T-cell (primary cell): ENCODE results near the gene COL25A1. TPM values are rescaled to one million over a fixed set of nuclear protein-coding genes. Genes with fewer than 3 reads are reported as not detected.

Experiments used
- ATAC-seq, 4 experiments: fragments of 200-7000 bp in 3 of 4; fragments of 150-1000 bp in 1 of 4; cut with Tn5 transposase; replicated peaks in 1 of 4; 1 replicate in 3 of 4; 2 replicates in 1 of 4; pipeline ENCODE4 v1.10.0; 2021; ENCODE audit warnings: moderate library complexity in 3 of 4, mild to moderate bottlenecking in 2 of 4, moderate number of reproducible peaks in 1 of 4
- CTCF ChIA-PET, 2 donors: fragments of 300-600 bp; sonication (Branson Sonifier 250); formaldehyde crosslinking; loops; one replicate each; lab custom pipeline; 2022; ENCODE audit warnings: antibody characterized with exemption in 2 of 2; lab: Charles Lee
- POLR2A ChIA-PET, 2 donors: fragments of 300-600 bp; sonication (Branson Sonifier 250); formaldehyde crosslinking; loops; one replicate each; lab custom pipeline; 2022; ENCODE audit warnings: antibody characterized with exemption in 2 of 2; lab: Charles Lee
- DNase-seq, 35 experiments: peaks; one replicate each; pipeline versions ENCODE4 v3.0.0 to v3.0.0-alpha.2; 2013 to 2023
- H3K27ac ChIP-seq: one replicate; pipeline ENCODE4 v1.5.1; 2013; ENCODE audit warnings: low read length
- H3K27me3 ChIP-seq, 2 experiments: replicated peaks in 1 of 2; 1 replicate in 1 of 2; 2 replicates in 1 of 2; pipeline versions ENCODE4 v1.6.1 to v1.7.0; 2013; ENCODE audit warnings: low read length in 1 of 2, mixed read lengths in 1 of 2; ENCODE audit not compliant: control insufficient read depth in 2 of 2, insufficient read depth in 2 of 2; ENCODE audit errors: extremely low read depth in 1 of 2
- H3K36me3 ChIP-seq, 2 donors: 1 replicate in 1 of 2; 2 replicates in 1 of 2; pipeline versions ENCODE4 v1.6.1 to v1.7.0; 2013; ENCODE audit warnings: low read length in 1 of 2; ENCODE audit not compliant: control insufficient read depth in 2 of 2, insufficient read depth in 1 of 2; ENCODE audit errors: extremely low read depth in 1 of 2
- H3K4me1 ChIP-seq, 2 experiments: 1 replicate in 1 of 2; 2 replicates in 1 of 2; pipeline versions ENCODE4 v1.6.1 to v1.7.0; 2013; ENCODE audit warnings: low read length in 2 of 2, mixed read lengths in 1 of 2; ENCODE audit not compliant: insufficient read depth in 2 of 2, control insufficient read depth in 1 of 2; ENCODE audit errors: extremely low read depth in 1 of 2
- H3K4me3 ChIP-seq, 2 donors: 1 replicate in 1 of 2; 2 replicates in 1 of 2; pipeline versions ENCODE4 v1.5.1 to v1.7.0; 2013; ENCODE audit warnings: mild to moderate bottlenecking in 2 of 2, low read length in 1 of 2, moderate library complexity in 1 of 2; ENCODE audit not compliant: control insufficient read depth in 1 of 2; ENCODE audit errors: extremely low read depth in 1 of 2
- H3K9me3 ChIP-seq: 2 replicates; pipeline ENCODE4 v1.7.0; 2013
- H3K27ac Mint-ChIP-seq, 2 donors: one replicate each; pipeline ENCODE4 v1.8.0; 2020 to 2021; ENCODE audit warnings: mild to moderate bottlenecking in 2 of 2, mixed read lengths in 2 of 2
- H3K27me3 Mint-ChIP-seq, 2 donors: one replicate each; pipeline ENCODE4 v1.8.0; 2021 to 2022; ENCODE audit warnings: mixed read lengths in 2 of 2
- H3K36me3 Mint-ChIP-seq: one replicate; pipeline ENCODE4 v1.8.0; 2021; ENCODE audit warnings: mixed read lengths
- H3K4me1 Mint-ChIP-seq, 3 donors: one replicate each; pipeline ENCODE4 v1.8.0; 2020 to 2022; ENCODE audit warnings: mixed read lengths in 3 of 3, mild to moderate bottlenecking in 1 of 3
- H3K4me3 Mint-ChIP-seq, 3 donors: one replicate each; pipeline ENCODE4 v1.8.0; 2020 to 2022; ENCODE audit warnings: mild to moderate bottlenecking in 3 of 3, mixed read lengths in 3 of 3, moderate library complexity in 3 of 3
- H3K9me3 Mint-ChIP-seq, 3 donors: one replicate each; pipeline ENCODE4 v1.8.0; 2020 to 2022; ENCODE audit warnings: mixed read lengths in 3 of 3
- WGBS: methylation state at CpG from one replicate; pipeline ENCODE4 v1.1.5; 2013; ENCODE audit warnings: missing lambda C conversion rate; ENCODE audit not compliant: insufficient coverage; 5-methylcytosine and 5-hydroxymethylcytosine counted together
- total RNA-seq, 35 experiments: library from RNA in 6 of 35; stranded (reverse) in 6 of 35; fragments of 120-200 nt in 1 of 35; gene quantifications; one replicate each; pipeline versions ENCODE4 v1.2.1 to v1.2.4 and lab custom pipeline; 2013 to 2026

COL25A1 gene
- total RNA-seq, 5 donors from 2014 or later (not counting 1 experiment from before 2014, with no cell fraction given), result 0.53 to 0.56 TPM; not detected in 3

GRCh38 chr4:109323348-109323747 is 20.9 kb upstream of the COL25A1 start:
- POLR2A ChIA-PET, result no interaction called here
- ATAC-seq, result no peak

GRCh38 chr4:109321232-109321631 is 18.8 kb upstream of the COL25A1 start:
- H3K9me3 ChIP-seq, result no peaks in the 10 kb centered on the region
- no peak overlapping the region for H3K27ac Mint-ChIP-seq
- peaks cover 0 to 8% of the 10 kb centered on the region in 2 experiments for H3K27me3 ChIP-seq
- H3K9me3 Mint-ChIP-seq, result peaks cover 23 to 32% (median 24%) of the 10 kb centered on the region in 3 donors
- no peaks in the 10 kb centered on the region for H3K36me3 ChIP-seq
- ChIA-PET POLR2A (no interaction called here), CTCF (no interaction called here)
- H3K36me3 Mint-ChIP-seq, result peaks cover 11% of the 10 kb centered on the region
- no peak overlapping the region for H3K27ac ChIP-seq
- no CpG with 5 or more reads among the region's 1 CpG for WGBS
- H3K4me1 ChIP-seq, result no peaks in the 10 kb centered on the region
- H3K27me3 Mint-ChIP-seq, result peaks cover 0 to 3% of the 10 kb centered on the region in 2 donors
- no peak for DNase-seq
- H3K4me3 Mint-ChIP-seq, result no peak overlapping the region
- no peaks in the 10 kb centered on the region for H3K4me1 Mint-ChIP-seq
- H3K4me3 ChIP-seq, result no peak overlapping the region
- no peak for ATAC-seq

More at GRCh38 chr4:109323348-109323747, 20.9 kb upstream of the COL25A1 start:
- CTCF ChIA-PET, result no interaction called here
- Mint-ChIP-seq H3K36me3 (peaks cover 11% of the 10 kb centered on the region), H3K27ac (no peak overlapping the region), H3K27me3 (peaks cover 1 to 2% of the 10 kb centered on the region in 2 donors), H3K9me3 (peaks cover 23 to 32% (median 24%) of the 10 kb centered on the region in 3 donors), H3K4me1 (no peaks in the 10 kb centered on the region), H3K4me3 (no peak overlapping the region)
- Histone ChIP-seq H3K4me3 (no peak overlapping the region), H3K36me3 (no peaks in the 10 kb centered on the region), H3K27ac (no peak overlapping the region), H3K27me3 (no peaks in the 10 kb centered on the region), H3K9me3 (no peaks in the 10 kb centered on the region), H3K4me1 (no peaks in the 10 kb centered on the region)
- DNase-seq, result no peak

GRCh38 chr4:109319684-109320083 is 17.2 kb upstream of the COL25A1 start:
- peaks cover 11% of the 10 kb centered on the region for H3K36me3 Mint-ChIP-seq
- no CpG with 5 or more reads among the region's 2 CpGs for WGBS
- Histone ChIP-seq H3K27ac (no peak overlapping the region), H3K4me3 (no peak overlapping the region), H3K4me1 (no peaks in the 10 kb centered on the region), H3K9me3 (no peaks in the 10 kb centered on the region), H3K27me3 (peaks cover 0 to 8% of the 10 kb centered on the region in 2 experiments), H3K36me3 (no peaks in the 10 kb centered on the region)
- POLR2A ChIA-PET, result no interaction called here
- peaks cover 23 to 32% (median 24%) of the 10 kb centered on the region in 3 donors for H3K9me3 Mint-ChIP-seq
- no peak overlapping the region for H3K4me3 Mint-ChIP-seq
- H3K27me3 Mint-ChIP-seq, result peaks cover 0 to 7% of the 10 kb centered on the region in 2 donors
- no peak overlapping the region for H3K27ac Mint-ChIP-seq
- DNase-seq (no peak), ATAC-seq (no peak)
- CTCF ChIA-PET, result interaction anchor here in 1 of 2 donors (0.6 kb wide), 1 partner anchor 13 kb away, joined by 6 read pairs; no protein-coding TSS in a partner anchor
- H3K4me1 Mint-ChIP-seq, result no peaks in the 10 kb centered on the region

DNA sequence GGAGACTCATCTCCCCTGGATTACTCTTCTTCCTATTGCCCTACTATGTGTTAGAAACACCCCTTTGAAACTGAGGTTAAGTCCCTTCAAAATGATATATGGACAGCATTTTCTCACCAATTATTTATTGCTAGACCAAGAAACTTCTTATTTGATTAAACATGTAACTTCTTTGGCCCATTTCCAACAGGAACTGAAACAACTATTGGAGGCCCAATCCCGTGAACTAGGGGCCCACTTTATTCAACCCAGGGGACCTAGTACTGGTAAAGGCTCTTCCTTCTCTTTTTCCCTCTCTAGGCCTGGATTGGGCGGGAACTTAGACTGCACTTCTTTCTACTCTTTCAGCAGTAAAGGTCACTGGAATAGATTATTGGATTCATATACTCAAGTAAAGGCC is 16.7 kb upstream of the COL25A1 start:
- ATAC-seq (no peak), DNase-seq (no peak)
- Histone ChIP-seq H3K36me3 (no peaks in the 10 kb centered on the region), H3K4me3 (no peak overlapping the region), H3K4me1 (no peaks in the 10 kb centered on the region), H3K27ac (no peak overlapping the region), H3K27me3 (peaks cover 0 to 8% of the 10 kb centered on the region in 2 experiments), H3K9me3 (no peaks in the 10 kb centered on the region)
- peaks cover 0 to 7% of the 10 kb centered on the region in 2 donors for H3K27me3 Mint-ChIP-seq
- ChIA-PET POLR2A (no interaction called here), CTCF (interaction anchor here in 1 of 2 donors (0.6 kb wide), 1 partner anchor 12 kb away, joined by 6 read pairs; no protein-coding TSS in a partner anchor)
- peaks cover 23 to 29% (median 23%) of the 10 kb centered on the region in 3 donors for H3K9me3 Mint-ChIP-seq
- no peak overlapping the region for H3K27ac Mint-ChIP-seq
- peaks cover 9% of the 10 kb centered on the region for H3K36me3 Mint-ChIP-seq
- H3K4me1 Mint-ChIP-seq, result no peaks in the 10 kb centered on the region
- WGBS, result no CpG with 5 or more reads among the region's 2 CpGs
- no peak overlapping the region for H3K4me3 Mint-ChIP-seq

DNA sequence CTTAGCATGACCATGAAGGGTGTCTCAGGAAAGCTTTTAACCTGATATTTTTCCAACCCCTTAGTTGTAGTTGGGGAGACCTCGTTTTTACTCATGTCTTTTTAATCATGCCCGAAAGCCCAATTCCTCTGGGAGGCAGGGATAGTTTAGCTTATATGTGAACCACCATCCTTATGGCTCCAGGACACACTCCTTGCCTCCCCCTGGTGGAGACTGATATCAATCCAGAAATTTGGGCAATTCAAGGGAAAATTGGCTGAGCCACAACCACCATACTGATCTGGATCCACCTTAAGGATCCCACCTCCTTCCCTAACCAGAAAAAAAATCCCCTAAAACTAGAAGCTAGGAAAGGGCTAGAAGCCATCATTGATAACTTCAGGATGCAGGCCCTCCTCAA is 13.4 kb upstream of the COL25A1 start:
- Histone ChIP-seq H3K27me3 (peaks cover 0 to 8% of the 10 kb centered on the region in 2 experiments), H3K9me3 (no peaks in the 10 kb centered on the region), H3K4me3 (no peak overlapping the region), H3K4me1 (no peaks in the 10 kb centered on the region), H3K36me3 (no peaks in the 10 kb centered on the region), H3K27ac (no peak overlapping the region)
- Mint-ChIP-seq H3K4me3 (no peak overlapping the region), H3K27ac (no peak overlapping the region), H3K4me1 (no peaks in the 10 kb centered on the region), H3K36me3 (no peaks in the 10 kb centered on the region), H3K27me3 (peaks cover 0 to 6% of the 10 kb centered on the region in 2 donors), H3K9me3 (peaks cover 12 to 18% (median 17%) of the 10 kb centered on the region in 3 donors)
- ChIA-PET CTCF (interaction anchor here (0.6 kb wide), 2 partner anchors 9 to 32 kb away, joined by 3 to 4 read pairs; no protein-coding TSS in a partner anchor), POLR2A (no interaction called here)
- DNase-seq, result no peak
- ATAC-seq, result no peak
- no CpG with 5 or more reads among the region's 2 CpGs for whole genome bisulfite sequencing

DNA sequence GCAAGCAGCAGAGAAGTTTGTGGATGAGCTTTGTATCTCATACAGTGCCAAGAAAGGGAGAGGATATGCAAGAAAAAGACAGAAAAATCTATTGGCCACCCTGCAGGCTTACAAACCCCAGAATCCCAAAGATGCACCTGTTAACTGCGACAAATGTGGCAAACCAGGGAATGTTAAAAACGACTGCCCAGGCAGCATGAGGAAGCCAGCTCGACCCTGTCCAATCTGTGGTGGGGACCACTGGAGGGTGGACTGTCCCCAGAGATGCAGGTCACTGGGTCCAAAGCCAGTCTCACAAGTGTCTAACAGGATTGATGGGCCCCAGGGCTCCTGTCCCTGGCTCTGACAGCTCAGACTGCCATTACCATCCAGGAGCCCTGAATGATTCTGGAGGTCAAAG is 12.9 kb upstream of the COL25A1 start:
- H3K9me3 ChIP-seq, result no peaks in the 10 kb centered on the region
- no peak overlapping the region for H3K4me3 ChIP-seq
- Mint-ChIP-seq H3K27me3 (peaks cover 0 to 7% of the 10 kb centered on the region in 2 donors), H3K36me3 (no peaks in the 10 kb centered on the region), H3K4me3 (no peak overlapping the region), H3K27ac (no peak overlapping the region), H3K4me1 (no peaks in the 10 kb centered on the region), H3K9me3 (peaks cover 12 to 15% (median 13%) of the 10 kb centered on the region in 3 donors)
- CTCF ChIA-PET, result interaction anchor here in 1 of 2 donors (0.6 to 0.7 kb wide), 2 partner anchors 9 to 80 kb away, joined by 3 to 4 read pairs; no protein-coding TSS in a partner anchor
- DNase-seq (no peak), ATAC-seq (no peak)
- no peaks in the 10 kb centered on the region for H3K36me3 ChIP-seq
- 82% methylated on average over 3 of the region's 3 CpGs for WGBS
- H3K4me1 ChIP-seq, result no peaks in the 10 kb centered on the region
- H3K27ac ChIP-seq, result no peak overlapping the region
- H3K27me3 ChIP-seq, result peaks cover 0 to 8% of the 10 kb centered on the region in 2 experiments
- POLR2A ChIA-PET, result no interaction called here
